ENCODE results near the gene TNC.

DNA sequence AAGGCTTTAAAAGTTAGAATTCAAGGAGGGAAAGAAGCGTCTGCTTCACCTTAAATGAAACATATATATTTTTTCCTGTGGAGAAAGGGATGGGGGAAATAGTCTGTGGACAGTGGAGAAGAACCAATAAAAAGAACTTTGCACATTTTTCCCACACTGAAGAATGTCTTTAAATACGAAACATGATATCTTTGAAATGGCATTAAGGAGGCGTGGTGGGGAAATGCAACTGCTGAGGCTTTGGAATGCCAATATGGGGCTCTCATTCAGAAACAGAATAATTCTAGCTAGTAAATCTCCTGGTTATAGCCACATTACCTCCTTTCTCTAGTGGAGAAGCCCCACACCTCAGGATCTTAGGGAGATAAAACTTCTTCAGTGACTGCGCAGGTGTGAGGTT, 46.8 kb downstream of the TNC start:
- no peak for TF ChIP-seq POLR2A (IDR thresholded peaks at IDR 0.05)
- TF ChIP-seq, protein P1, sequence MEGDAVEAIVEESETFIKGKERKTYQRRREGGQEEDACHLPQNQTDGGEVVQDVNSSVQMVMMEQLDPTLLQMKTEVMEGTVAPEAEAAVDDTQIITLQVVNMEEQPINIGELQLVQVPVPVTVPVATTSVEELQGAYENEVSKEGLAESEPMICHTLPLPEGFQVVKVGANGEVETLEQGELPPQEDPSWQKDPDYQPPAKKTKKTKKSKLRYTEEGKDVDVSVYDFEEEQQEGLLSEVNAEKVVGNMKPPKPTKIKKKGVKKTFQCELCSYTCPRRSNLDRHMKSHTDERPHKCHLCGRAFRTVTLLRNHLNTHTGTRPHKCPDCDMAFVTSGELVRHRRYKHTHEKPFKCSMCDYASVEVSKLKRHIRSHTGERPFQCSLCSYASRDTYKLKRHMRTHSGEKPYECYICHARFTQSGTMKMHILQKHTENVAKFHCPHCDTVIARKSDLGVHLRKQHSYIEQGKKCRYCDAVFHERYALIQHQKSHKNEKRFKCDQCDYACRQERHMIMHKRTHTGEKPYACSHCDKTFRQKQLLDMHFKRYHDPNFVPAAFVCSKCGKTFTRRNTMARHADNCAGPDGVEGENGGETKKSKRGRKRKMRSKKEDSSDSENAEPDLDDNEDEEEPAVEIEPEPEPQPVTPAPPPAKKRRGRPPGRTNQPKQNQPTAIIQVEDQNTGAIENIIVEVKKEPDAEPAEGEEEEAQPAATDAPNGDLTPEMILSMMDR (IDR thresholded peaks at IDR 0.05): no peak

All from right lobe of liver (tissue), 4 donors.